Naive B cell (primary cell): ENCODE data around the gene PDGFA. TPM values are rescaled to one million over a fixed set of nuclear protein-coding genes. Genes with fewer than 3 reads are reported as not detected.
"Not testable (repeated sequence)": the region's sequence is repeated elsewhere in the genome, so short reads cannot be mapped to it uniquely, and the experiment has no call there.

Source experiments
- ATAC-seq, 2 donors: fragments of 150-1000 bp; cut with Tn5 transposase; 2 replicates each; pipeline ENCODE4 v1.10.0; 2021; ENCODE audit warnings: low read depth in 2 of 2, mild to moderate bottlenecking in 2 of 2, moderate library complexity in 2 of 2
- DNase-seq: peaks from one replicate; pipeline ENCODE4 v3.0.0; 2022
- H3K27ac Mint-ChIP-seq, 6 donors: one replicate each; pipeline ENCODE4 v1.8.0; 2020 to 2022; ENCODE audit warnings: mild to moderate bottlenecking in 6 of 6, mixed read lengths in 6 of 6, moderate library complexity in 5 of 6, inconsistent platforms in 2 of 6
- H3K27me3 Mint-ChIP-seq, 3 donors: one replicate each; pipeline ENCODE4 v1.8.0; 2021 to 2022; ENCODE audit warnings: mixed read lengths in 3 of 3, mild to moderate bottlenecking in 1 of 3
- H3K36me3 Mint-ChIP-seq, 2 donors: one replicate each; pipeline ENCODE4 v1.8.0; 2020 to 2022; ENCODE audit warnings: mixed read lengths in 2 of 2, inconsistent platforms in 1 of 2, mild to moderate bottlenecking in 1 of 2
- H3K4me1 Mint-ChIP-seq, 3 donors: one replicate each; pipeline ENCODE4 v1.8.0; 2020 to 2022; ENCODE audit warnings: mixed read lengths in 3 of 3, inconsistent platforms in 1 of 3, mild to moderate bottlenecking in 1 of 3, moderate library complexity in 1 of 3
- H3K4me3 Mint-ChIP-seq, 8 donors: one replicate each; pipeline ENCODE4 v1.8.0; 2020 to 2022; ENCODE audit warnings: mild to moderate bottlenecking in 8 of 8, mixed read lengths in 8 of 8, moderate library complexity in 8 of 8, inconsistent platforms in 2 of 8
- H3K9me3 Mint-ChIP-seq, 7 donors: one replicate each; pipeline ENCODE4 v1.8.0; 2020 to 2022; ENCODE audit warnings: mixed read lengths in 7 of 7, mild to moderate bottlenecking in 5 of 7, inconsistent platforms in 2 of 7, moderate library complexity in 1 of 7
- polyA plus RNA-seq, 6 donors: library from polyadenylated mRNA; unstranded; fragments of 300-500 nt; fragmentation: Illumina TruSeq; gene quantifications; one replicate each; pipeline ENCODE4 v1.2.3, GENCODE V29; 2021; ENCODE audit warnings: low read depth in 6 of 6

PDGFA gene
- polyA plus RNA-seq, 6 donors from 2014 or later: 0.12 TPM; not detected in 5

DNA sequence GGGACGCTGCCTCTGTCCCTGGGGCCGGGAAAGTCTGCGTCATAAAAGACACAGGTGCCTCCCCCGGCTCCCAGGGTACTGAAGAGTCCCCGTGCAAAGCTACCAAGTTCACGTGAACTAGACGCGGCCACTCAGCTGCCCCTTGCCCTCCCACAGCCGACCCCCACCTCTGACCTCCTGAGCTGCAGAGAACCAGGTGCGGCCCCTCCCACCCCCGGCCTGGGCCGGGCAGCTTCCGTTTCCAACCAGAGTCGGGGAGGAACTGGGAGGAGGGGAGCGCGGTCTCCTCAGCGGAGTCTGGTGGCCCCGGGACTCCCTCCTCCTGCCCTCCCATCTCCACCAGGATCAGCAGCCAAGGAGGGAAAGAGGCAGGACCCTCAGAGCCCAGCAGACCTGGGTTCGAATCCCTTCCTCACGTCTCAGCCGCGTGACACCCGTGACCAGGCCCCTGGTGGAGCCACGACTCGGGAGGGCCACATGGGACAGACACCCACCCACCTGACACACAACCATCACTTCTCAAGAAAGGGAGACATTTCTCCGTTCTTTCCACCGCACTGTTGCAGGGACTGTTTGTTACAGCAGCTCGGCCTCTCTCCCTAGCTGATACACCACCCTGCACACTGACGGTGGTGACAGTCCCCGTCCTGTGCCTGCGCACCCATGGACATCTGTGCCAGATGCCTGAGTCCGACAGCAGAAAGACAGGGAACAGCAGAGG, 37.4 kb upstream of the PDGFA start:
- no peak overlapping the region for H3K4me3 Mint-ChIP-seq
- no peak for ATAC-seq
- H3K9me3 Mint-ChIP-seq: peaks cover 0 to 3% (median 0%) of the 10 kb centered on the region in 7 donors
- H3K4me1 Mint-ChIP-seq: no peaks in the 10 kb centered on the region
- H3K36me3 Mint-ChIP-seq: no peaks in the 10 kb centered on the region
- no peak overlapping the region for H3K27ac Mint-ChIP-seq
- no peaks in the 10 kb centered on the region for H3K27me3 Mint-ChIP-seq
- no peak for DNase-seq

DNA sequence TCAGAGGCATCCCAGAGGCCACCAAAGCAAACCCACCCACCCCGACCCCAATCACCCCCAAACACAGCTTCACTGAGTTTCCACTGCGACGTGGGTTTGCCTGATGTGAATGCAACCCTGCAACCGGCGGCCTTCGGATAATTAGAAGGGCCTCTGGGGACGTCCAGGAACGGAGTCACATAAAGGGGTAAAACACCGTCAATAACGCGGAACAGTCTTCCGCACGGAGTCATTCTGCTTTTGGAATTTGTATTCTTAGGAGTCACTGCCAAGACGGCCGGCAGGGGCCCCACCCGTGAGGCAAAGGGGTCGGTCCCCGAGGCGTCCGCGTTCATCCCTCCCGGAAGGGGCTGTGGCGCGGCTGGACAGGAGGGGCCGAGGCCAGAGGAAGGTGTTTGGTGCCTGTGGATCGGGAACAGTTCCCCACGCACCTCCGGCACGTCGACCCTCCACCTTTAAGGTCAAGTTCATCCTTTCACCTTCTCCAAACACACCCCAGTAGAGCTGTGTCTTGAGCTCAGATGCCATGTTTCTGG, 36.7 kb upstream of the PDGFA start:
- DNase-seq (no peak), ATAC-seq (no peak)
- Mint-ChIP-seq H3K9me3 (peaks cover 0 to 3% (median 0%) of the 10 kb centered on the region in 7 donors), H3K4me1 (no peaks in the 10 kb centered on the region), H3K27me3 (no peaks in the 10 kb centered on the region), H3K4me3 (no peak overlapping the region), H3K27ac (no peak overlapping the region), H3K36me3 (no peaks in the 10 kb centered on the region)

DNA sequence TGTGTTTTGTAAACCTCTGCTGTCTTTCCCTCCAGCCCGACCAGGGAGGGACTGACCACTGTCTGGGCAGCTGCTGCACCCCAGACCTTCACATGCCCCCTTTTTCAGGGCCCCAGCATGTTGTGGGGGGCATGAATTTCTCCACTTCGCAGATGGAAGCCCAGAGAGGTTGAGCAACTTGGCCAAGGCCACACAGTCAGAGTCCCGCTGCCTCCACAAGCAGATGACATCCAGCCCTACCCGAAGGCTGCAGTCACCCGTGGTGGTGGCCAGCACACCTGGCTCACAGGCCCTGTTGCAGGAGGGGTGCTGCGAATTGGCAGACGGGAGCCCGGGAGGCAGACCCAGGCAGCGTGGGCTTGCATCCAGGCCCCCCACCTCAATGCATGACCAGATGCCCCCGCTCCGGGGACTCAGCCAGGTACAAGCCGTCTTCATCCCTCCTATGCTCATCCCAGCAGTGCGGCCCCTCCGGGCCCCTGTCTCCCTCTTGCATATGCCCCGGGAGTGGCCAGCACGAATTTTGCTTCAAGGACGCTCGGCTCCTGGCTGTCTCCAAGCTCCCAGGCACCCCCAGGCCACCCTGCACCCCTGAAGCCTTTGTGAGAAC, 36.0 kb upstream of the PDGFA start:
- ATAC-seq (no peak), DNase-seq (no peak)
- no peaks in the 10 kb centered on the region for H3K27me3 Mint-ChIP-seq
- H3K36me3 Mint-ChIP-seq: no peaks in the 10 kb centered on the region
- H3K27ac Mint-ChIP-seq: no peak overlapping the region
- H3K4me3 Mint-ChIP-seq: peak overlapping the region in 1 of 8 donors; percentile 68
- H3K9me3 Mint-ChIP-seq: peaks cover 0 to 3% (median 0%) of the 10 kb centered on the region in 7 donors
- no peaks in the 10 kb centered on the region for H3K4me1 Mint-ChIP-seq

DNA sequence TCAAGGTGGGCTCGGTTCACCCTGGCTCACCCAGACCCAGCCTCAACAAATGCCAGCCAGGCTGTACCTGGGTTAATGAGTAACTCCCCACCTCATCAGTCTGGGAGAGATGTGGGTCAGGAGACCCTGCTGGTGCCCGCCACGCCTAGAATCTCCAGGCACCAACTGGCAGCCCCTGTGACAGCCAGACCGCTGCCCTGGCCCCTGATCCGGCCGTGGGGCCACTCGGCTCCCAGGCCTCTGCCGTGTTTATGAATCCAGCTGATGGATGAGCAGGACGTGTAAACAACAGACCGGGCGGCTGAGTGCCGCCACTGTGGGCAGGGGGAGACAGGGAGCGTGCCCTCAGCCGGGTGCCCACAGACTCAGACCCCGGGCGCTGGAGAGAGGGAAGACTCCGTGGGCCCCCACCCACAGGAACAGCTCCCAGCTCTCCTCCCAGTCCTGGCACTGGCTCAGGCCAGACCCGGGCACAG, 34.0 kb upstream of the PDGFA start:
- no peaks in the 10 kb centered on the region for H3K4me1 Mint-ChIP-seq
- H3K9me3 Mint-ChIP-seq: peaks cover 0 to 4% (median 0%) of the 10 kb centered on the region in 7 donors
- no peak overlapping the region for H3K4me3 Mint-ChIP-seq

DNA sequence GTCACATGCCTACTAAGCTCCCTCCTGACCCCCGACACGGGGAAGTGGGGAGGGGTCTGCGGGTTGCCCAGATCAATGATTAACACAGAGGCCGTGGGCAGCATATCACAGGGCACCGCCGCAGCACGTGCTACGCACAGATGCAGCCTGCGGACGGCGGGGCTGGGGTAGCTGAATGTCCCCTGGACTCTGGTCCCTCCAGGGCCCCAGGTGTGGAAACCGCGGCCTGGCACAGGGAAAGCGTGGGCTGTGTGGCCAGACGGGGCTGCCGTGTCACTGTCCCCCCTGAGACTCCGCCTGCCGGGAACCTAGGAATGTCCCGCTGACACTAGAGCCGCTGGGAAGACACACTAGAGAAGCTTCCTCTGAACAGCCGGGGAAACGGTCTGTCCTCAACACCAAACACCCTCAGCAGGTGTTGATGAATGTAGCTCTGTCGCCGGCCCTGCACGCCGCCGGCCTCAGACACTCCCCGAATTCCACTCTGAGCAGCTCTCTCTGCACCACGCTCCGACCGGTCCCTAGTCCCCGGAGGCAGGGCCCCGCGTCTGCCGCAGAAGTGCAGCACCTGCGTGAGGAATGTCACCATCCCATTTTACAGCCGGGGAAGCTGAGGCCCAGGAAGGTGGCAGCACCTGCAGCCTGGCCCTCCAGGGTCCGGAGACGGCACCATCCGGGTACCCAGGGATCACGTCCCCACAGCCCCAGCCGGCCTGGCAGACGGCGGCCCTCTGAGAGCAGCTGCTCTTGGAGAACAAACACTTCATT, 33.4 kb upstream of the PDGFA start:
- Mint-ChIP-seq H3K4me1 (no peaks in the 10 kb centered on the region), H3K27ac (no peak overlapping the region), H3K27me3 (no peaks in the 10 kb centered on the region), H3K36me3 (peaks cover 0 to 3% of the 10 kb centered on the region in 2 donors), H3K9me3 (peaks cover 0 to 4% (median 0%) of the 10 kb centered on the region in 7 donors), H3K4me3 (no peak overlapping the region)
- DNase-seq: no peak
- no peak for ATAC-seq

More for the DNA sequence above, 34.0 kb upstream of the PDGFA start:
- no peak for DNase-seq
- Mint-ChIP-seq H3K36me3 (no peaks in the 10 kb centered on the region), H3K27ac (no peak overlapping the region), H3K27me3 (no peaks in the 10 kb centered on the region)
- no peak for ATAC-seq

DNA sequence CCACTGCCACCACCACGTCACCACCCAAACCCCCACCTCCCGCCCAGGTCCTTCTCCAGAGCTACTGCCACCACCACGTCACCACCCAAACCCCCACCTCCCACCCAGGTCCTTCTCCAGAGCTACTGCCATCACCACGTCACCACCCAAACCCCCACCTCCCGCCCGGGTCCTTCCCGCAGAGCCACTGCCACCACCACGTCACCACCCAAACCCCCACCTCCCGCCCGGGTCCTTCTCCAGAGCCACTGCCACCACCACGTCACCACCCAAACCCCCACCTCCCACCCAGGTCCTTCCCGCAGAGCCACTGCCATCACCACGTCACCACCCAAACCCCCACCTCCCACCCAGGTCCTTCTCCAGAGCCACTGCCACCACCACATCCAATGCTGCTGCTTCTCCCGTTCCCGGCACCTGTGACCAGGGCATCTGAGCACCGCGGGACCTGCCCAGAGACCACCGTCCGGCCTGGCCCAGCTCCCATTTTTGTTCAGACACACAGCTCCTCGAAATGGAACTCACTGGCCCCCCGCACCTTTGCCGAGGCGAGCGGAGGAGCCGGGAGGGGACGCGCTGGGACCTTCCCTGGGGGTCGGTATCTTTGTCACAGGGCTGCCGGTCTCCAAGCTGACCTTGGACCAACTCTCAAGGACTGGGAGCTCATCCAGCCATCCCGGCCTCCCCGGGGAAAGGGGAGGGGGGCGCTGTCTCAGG, 32.7 kb upstream of the PDGFA start:
- H3K27me3 Mint-ChIP-seq, H3K4me1 Mint-ChIP-seq, H3K36me3 Mint-ChIP-seq, DNase-seq, H3K9me3 Mint-ChIP-seq, H3K4me3 Mint-ChIP-seq, ATAC-seq, H3K27ac Mint-ChIP-seq: not testable (repeated sequence)

DNA sequence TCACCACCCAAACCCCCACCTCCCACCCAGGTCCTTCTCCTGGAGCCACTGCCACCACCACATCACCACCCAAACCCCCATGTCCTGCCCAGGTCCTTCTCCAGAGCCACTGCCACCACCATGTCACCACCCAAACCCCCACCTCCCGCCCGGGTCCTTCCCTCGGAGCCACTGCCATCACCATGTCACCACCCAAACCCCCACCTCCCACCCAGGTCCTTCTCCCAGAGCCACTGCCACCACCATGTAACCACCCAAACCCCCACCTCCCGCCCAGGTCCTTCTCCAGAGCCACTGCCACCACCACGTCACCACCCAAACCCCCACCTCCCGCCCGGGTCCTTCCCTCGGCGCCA, 31.9 kb upstream of the PDGFA start:
- H3K4me3 Mint-ChIP-seq, ATAC-seq, H3K27ac Mint-ChIP-seq, DNase-seq, H3K27me3 Mint-ChIP-seq, H3K36me3 Mint-ChIP-seq, H3K4me1 Mint-ChIP-seq, H3K9me3 Mint-ChIP-seq: not testable (repeated sequence)

DNA sequence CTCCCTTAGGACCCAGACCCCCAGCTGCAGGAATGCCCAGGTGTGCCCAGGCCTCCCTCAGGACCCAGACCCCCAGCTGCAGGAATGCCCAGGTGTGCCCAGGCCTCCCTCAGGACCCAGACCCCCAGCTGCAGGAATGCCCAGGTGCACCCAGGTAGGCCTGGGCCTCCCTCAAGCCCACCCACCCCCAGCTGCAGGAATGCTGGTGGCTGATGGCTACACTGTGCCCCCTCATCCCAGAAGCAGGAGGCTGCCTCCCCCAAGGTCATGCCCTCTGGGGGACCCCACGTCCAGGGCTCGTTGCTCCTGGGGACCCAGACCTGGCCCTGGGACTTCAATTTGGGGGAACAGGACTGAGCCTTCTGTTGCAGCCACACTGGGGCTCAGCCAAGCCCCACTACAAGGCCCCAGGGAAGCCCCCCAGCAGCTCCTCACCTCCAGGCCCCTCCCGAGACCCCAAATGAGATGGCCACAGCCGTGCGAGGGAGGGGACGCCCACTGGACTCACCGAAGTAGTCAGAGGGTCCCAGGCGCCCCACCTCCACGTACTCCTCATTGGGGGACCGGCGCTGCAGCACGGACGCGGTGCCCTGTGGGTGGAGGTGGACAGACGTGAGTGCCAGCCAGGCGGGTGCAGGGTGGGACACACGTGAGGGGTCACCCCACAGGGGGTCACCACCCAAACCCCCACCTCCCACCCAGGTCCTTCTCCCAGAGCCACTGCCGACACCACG, 31.4 kb upstream of the PDGFA start:
- no peak overlapping the region for H3K4me3 Mint-ChIP-seq
- H3K36me3 Mint-ChIP-seq: peaks cover 0 to 5% of the 10 kb centered on the region in 2 donors
- no peaks in the 10 kb centered on the region for H3K4me1 Mint-ChIP-seq
- no peak for DNase-seq
- no peaks in the 10 kb centered on the region for H3K27me3 Mint-ChIP-seq
- no peak for ATAC-seq
- peaks cover 0 to 4% (median 0%) of the 10 kb centered on the region in 7 donors for H3K9me3 Mint-ChIP-seq
- no peak overlapping the region for H3K27ac Mint-ChIP-seq

DNA sequence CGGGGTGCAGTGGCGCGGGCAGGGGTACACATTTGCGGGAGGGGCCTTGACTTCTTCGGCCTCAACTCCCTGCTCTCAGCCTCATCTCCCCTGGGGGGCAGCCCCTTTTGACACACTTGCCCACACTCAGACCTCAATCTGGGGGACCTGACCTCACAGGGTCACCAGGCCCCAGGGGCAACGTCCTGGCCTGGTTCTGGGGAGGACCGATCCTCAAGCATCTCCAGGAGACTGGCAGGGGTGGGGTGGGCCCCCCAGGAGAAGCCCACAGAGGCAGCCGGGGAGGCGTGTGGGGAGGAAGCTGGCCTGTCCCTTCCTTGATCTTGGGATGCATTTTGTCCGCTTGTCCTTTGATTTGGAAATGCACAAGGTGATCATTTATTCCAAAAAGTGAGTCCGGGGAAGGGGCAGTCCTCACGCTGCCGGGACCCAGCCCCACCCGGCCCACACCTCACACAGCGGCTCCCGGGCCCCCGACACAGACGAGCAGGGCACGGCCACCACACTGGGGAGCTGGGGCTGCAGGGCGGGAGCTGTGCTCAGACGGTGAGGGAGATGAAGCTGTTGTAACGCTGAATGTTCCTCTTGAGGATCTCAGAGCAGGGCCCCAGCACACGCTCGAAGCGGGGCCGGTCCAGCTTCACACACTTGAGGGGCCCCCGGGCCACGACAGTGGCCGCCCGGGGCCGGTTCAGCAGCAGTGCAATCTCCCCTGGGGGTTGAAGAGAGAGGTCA, 30.4 kb upstream of the PDGFA start:
- no peak overlapping the region for H3K27ac Mint-ChIP-seq
- H3K9me3 Mint-ChIP-seq: peaks cover 0 to 10% (median 6%) of the 10 kb centered on the region in 7 donors
- no peak overlapping the region for H3K4me3 Mint-ChIP-seq
- H3K36me3 Mint-ChIP-seq: peaks cover 0 to 5% of the 10 kb centered on the region in 2 donors
- ATAC-seq (no peak), DNase-seq (no peak)
- H3K27me3 Mint-ChIP-seq: no peaks in the 10 kb centered on the region
- no peaks in the 10 kb centered on the region for H3K4me1 Mint-ChIP-seq

DNA sequence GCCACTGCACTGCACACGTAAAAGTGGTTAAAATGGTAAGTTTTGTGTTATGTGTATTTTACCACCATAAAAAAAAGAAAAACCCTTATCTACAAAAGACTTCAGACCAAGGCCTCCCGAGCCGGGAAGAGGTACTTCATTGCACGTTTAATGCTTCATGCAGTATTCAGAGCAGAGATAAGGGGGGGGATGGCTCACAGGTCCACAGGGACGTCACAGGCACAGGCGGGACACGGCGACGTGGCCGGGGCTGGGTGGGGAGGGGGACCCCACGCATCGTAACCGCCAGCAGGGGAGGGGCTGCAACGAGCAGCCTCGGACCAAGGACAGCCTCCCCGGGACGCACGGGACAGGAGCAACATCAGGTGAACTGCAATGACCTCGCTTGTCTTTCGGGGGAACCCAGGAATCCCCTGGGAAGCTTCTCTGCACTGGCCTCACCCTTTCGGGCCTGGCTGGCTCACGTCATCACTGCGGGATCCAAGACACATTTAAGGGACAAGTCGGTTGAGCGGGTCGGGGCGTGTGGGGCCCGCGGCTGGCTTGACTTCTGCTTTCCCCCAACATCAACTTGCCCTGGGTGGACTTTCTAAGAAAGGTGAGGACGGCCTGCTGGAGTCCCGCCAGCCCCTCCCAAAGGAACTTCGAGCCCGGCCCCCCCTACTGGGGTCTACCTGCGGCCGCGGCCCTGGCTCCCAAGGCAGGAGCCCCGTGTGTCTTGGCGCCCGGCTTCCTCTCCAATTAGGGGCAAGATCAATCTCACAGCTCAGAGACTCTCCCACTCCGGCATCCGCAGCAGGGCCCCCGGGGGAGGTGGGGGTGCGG, 29.6 kb upstream of the PDGFA start:
- Mint-ChIP-seq H3K4me3 (no peak overlapping the region), H3K9me3 (peaks cover 0 to 11% (median 6%) of the 10 kb centered on the region in 7 donors), H3K4me1 (no peaks in the 10 kb centered on the region), H3K36me3 (peaks cover 0 to 5% of the 10 kb centered on the region in 2 donors), H3K27me3 (no peaks in the 10 kb centered on the region), H3K27ac (peak overlapping the region in 1 of 6 donors; percentile 81)
- ATAC-seq (no peak), DNase-seq (no peak)

DNA sequence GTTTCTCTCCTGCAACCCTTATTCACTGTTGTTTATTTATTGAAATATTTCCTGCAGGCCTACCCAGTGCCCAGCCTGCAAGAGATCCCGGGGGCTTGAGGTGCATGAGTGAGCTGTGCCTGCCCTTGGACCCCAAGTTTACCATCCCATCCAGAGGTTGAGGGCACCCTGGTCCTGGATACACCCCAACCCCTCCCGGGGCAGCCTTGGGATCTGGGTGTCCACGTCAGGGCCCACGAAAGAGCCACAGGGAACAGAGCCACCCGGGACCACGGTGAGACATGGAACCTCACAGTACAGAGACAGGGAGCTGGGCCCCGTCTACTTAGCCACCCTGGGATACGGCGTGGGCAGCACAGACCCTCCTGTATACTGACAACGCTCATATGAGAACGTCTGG, 28.8 kb upstream of the PDGFA start:
- Mint-ChIP-seq H3K27me3 (no peaks in the 10 kb centered on the region), H3K27ac (no peak overlapping the region), H3K36me3 (peaks cover 0 to 5% of the 10 kb centered on the region in 2 donors), H3K9me3 (peaks cover 0 to 11% (median 6%) of the 10 kb centered on the region in 7 donors), H3K4me3 (no peak overlapping the region), H3K4me1 (no peaks in the 10 kb centered on the region)
- DNase-seq: no peak
- no peak for ATAC-seq
